A549 treated with Mapracorat at 1 μM for 4 hours (cell line): ENCODE results near the gene NUDT6. TPM values are rescaled to one million over a fixed set of nuclear protein-coding genes. Genes with fewer than 3 reads are reported as not detected.

Experiments
- total RNA-seq: library from RNA; stranded (reverse); fragments of 200-300 nt; extraction: Qiagen RNA extraction; gene quantifications from 5 replicates; pipeline ENCODE4 v1.2.3, GENCODE V29; 2022

The NUDT6 gene
- total RNA-seq = 6.5 to 8.6 TPM (median 7.1 TPM) in 5 replicates

GRCh38 chr4:122921971-122922876 lies at the start of gene NUDT6:
Gene NUDT6 (minus strand): TSS chr4:122922597. CDS start chr4:122922572, 25 bp downstream.

Other genes starting within 250 kb of the NUDT6 start
- 2.0 to 3.2 TPM (median 3.0 TPM) in 5 replicates for gene BBS12, start 189.9 kb downstream of the NUDT6 start, total RNA-seq
- gene FGF2, start 95.8 kb downstream of the NUDT6 start, total RNA-seq = 26.9 to 57.2 TPM (median 51.8 TPM) in 5 replicates